HUDEP-2 (cell line): ENCODE results near the gene DPH5.
"Not testable (repeated sequence)": the region's sequence is repeated elsewhere in the genome, so short reads cannot be mapped to it uniquely, and the experiment has no call there.

Source experiments
- DNase-seq, 76 experiments: peaks; one replicate each; lab custom pipeline; 2025; ENCODE audit not compliant: unreplicated experiment in 76 of 76; lab: John Stamatoyannopoulos, UW

The DPH5 gene

DNA sequence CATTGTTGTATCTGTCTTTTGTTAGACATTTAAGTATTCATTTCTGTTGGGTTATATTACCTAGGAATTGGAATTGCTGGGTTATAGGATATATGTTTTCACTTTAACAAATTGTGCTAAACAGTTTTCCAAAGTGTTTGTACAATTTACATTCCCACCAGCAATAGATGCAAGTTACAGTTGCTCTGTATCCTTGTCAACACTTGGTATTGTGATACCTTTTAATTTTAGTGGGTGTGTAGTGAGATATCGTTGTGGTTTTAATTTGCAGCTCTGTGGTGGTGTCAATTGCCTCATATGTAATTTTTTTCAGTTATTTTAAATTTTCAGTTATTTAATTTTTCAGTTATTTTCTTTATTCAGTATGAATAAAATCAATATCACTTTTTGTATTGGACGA, 7.4 kb upstream of the DPH5 start:
- DNase-seq, result no peak

DNA sequence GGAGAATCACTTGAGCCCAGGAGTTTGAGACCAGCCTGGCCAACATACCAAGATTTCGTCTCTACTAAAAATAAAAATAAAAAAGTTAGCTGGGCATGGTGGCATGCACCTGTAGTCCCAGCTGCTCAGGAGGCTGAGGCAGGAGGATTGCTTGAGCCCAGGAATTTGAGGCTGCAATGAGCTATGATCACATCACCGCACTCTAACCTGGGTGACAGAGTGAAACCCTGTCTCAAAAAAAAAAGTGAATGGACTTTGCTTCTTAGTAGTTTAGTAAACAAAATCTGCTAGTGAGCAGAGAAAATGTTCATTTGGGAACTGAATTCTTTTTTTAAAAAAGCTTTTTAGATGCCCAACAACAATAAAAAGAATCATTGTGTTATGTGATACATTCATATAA, 6.5 kb upstream of the DPH5 start:
- DNase-seq, result not testable (repeated sequence)

DNA sequence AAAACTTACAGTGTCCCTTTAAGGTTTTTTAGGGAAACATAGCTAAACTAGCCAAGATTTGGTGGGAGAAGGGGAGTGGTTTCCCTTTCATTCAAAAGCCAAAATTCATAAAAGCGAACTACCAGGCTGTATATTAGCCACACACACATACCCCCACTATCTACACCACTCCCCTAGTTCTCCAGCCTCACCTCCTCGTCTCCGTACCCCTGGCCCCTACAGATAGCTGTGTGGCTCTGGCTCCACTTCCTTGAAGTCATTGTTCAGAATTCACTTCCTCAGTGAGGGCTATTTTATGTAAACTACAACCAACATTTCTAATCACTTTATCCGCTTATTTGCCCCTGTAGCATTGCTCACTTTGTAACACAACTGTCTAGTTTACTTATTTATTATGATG, 5.3 kb upstream of the DPH5 start:
- DNase-seq, result no peak

DNA sequence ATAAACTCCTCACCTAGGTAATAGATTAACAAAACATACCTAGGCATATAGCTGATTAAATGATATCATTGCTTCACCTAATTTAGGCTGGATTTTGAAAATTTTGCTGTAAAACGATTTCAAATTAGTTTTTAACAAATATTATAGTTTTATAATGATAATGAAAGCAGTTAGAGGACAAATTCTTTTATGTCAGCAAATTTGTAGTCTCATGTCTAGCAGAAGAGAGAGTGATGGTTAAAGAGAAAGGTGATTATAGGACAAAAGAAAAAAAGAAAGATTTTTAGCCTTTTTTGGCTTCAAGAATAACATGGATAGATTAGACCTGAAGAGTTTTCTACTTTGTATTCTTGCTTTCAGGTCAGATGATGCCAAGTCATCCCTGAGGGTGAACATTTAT, 3.6 kb upstream of the DPH5 start:
- no peak for DNase-seq

DNA sequence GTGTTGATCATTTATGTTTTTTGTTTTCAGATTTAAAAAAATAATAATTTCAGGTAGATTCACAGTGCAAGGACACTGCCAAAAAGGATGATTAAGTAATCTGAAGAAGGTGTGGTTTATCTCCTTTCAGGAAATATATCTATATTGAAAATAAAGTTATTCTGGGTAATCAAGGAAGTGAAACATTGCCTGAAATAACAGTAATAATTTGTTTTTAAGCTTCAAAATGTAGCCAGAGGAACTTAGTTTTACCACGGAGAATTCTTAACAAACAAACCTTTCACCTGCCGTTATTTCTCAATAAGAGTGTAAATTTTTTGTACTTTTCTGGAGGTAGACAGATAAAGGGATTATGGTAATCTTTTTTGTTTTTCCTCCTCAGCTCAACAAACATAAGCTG, 2.9 kb upstream of the DPH5 start:
- DNase-seq, result no peak

DNA sequence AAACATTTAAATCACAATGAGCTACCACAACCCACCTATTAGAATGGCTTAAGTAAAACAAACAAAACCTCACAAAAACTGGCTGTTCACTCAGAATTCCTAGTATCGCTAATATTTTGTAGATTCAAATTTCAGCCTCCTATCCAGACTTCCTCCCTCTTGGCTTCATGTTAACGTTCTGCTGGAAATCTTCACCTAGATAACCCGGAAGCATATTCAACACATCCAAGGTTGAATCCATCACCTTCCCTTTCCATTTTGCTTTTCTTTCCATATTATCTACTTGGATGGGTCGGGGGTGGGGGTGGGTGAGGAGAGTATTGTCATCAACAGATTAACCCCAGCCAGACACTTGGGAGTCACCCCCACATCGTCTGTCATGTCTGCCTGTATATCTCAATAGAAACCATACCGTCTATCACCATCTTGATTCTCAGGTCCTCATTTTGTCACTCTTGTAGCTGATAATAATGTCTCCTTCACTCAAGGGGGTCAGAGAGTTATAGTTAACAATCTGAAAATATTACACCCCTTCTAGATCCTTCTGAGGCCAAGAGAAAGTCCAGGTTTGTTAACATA, 1.7 kb upstream of the DPH5 start:
- no peak for DNase-seq

DNA sequence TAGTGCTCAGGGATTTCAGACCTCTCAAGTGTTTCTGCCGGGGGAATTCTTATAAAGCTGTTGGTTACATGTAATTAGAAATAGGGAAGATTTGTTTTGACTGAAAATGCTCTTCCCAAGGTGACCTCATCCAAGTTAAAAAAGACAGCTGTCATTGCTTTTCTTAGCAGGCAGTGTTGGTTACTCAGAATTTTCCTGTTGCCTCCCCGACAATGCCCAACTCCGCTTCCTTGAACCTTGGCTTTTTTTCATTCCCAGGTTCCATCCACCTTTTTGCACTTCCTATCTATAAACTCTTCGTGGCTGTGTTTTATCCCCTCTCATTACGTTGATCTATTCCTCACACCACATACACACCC, 825 bp upstream of the DPH5 start:
- DNase-seq, result peak in 1 of 76 experiments; percentile 21

DNA sequence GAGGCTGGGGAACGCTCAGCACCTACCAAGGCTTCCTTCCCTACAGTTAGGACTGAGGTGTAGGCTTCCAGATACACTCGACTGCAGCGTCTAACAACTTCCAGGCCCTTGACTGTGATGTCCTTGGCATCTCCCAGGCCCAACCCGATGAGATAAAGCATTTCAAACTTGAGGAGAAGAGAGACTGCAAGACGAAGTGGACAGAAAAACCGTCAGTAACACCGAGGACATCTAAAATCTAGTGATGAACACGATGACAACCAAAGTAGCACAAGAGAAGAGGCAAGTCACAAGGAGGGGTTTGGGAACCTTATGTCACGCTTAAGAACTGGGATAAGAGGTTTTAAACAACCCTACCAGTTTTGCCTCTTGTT, 314 bp downstream of the DPH5 start:
- peak in 18 of 76 experiments; percentile 8 to 60 (median 30) for DNase-seq

DNA sequence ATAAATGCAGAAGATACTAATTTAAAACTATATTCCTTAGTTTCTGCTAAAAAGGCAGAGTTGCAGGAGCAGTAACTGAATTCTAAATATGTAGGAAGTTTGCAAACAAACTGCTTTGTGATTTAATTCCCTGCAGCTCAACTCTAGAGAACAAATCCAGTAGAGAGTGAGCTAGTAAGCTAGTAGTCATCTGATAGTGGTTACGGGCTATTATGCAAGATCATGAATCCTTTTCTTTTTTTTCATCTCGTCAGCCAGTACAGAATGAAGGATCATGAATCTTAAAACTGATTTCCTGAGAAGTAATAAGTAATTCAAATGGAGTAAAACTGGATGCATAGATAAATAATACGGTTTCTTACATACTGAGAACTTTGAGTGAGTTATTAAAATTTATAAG, 3.3 kb downstream of the DPH5 start:
- DNase-seq, result no peak

DNA sequence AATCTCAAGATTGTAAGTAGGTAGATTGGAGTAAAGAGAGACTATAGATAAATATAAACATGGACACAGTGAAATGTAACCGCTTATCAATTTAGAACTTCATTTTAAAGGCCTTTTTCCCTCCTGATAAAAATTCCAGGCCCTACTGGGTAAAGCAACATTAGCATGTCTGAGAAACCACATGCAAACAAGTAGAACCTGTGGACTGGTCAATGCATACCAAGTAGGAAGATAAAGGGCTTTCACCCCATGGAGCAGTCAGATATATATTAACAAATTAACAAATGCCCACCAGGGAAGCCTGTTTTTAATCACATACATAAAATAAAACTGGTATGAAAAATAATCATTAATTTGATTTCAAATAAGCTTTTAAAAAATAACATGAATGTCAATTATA, 8.1 kb downstream of the DPH5 start:
- DNase-seq, result no peak

DNA sequence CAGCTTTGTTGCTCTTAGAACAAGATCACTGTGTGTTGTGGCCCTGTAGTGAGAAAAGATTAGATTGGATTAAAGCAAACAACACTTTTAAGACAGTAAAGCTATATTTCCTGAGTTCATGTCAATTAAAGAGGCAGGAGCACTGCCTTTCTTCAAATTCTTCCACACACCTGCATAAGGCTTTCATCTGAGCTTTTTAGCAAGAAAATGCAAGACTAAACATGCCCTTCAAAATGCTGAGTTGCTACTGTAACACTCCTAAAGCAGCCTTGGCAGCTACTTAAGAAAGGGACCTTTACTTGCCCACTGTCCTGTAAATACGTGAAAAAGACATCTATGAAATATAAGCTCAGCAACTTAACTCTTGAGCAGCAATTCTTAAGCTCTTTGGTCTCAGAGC, 11.8 kb downstream of the DPH5 start:
- DNase-seq, result no peak

DNA sequence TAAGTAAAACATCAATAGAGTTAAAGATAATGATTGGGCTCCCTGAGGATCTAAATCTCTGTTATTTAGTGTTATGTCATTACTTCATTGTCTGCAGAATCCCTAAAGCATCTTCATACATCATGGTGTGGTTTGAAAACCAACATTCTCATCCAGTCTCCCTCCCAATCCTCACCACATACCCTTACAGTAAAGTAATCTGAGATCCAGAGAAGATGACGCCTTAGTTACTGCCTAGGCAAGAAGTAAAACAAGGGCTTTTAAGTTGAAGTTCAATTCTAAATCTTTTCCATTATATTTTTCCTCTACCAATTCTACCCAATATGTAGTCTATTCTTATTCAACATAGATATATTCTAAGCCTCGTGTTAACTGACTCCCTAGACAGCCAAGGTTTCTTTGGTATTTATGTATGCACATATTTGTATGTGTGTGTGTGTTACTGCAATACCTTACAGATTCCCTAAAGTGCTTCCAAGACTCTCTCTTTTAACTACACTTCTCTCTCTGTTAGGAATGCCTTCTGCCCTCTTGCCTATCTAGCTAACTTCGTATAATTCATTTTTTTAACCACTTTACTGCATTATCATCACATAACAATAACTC, 17.3 kb downstream of the DPH5 start:
- DNase-seq, result no peak

DNA sequence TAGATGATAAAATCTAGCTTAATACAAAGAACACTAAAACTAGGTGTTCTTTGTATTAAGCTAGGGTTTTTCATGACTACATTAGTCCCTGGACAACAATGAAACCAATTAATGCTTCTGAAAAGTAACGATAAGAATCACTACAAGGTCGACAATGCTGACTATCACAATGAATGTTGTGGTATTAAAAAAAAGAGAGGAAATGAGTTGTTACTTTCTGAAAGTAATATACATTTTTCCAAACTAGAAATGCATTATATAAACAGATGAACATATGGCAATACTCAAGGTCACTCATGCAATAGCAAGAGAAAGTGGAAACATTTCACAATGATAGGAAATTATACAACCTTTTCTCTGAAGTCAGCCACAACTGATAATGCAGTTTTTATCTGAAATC, 19.0 kb downstream of the DPH5 start:
- DNase-seq, result no peak

DNA sequence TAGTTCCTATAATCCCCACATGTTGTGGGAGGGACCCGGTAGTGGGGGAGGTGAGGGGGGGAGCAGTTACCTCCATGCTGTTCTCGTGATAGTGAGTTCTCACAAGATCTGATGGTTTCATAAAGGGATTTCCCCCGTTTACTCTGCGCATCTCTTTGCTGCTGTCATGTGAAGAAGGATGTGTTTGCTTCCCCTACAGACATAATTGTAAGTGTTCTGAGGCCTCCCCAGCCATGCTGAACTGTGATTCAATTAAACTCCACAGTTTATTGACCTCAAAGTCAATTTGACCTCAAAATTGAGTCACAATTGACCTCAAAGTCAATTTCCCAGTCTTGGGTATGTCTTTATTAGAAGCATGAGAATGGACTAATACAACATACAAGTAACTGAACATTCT, 19.7 kb downstream of the DPH5 start:
- DNase-seq, result no peak

DNA sequence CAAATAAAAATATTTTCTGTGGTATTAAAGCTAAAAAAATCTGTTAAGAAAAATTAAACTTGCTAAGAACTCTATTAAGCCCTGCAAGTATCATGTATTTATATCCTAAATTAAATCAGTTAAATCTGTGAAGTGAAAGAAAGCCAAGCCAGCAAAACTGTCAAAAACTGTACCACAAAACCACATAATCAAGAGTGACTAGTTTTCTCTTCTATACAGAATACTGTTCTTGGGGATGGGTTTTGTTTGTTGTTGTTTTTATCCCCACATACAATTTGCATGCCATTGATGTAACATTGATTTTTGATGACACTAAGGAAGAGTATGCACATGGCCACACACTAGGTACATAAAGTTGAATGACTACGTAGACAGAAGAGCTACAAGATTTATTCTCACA, 20.4 kb downstream of the DPH5 start:
- DNase-seq, result no peak

DNA sequence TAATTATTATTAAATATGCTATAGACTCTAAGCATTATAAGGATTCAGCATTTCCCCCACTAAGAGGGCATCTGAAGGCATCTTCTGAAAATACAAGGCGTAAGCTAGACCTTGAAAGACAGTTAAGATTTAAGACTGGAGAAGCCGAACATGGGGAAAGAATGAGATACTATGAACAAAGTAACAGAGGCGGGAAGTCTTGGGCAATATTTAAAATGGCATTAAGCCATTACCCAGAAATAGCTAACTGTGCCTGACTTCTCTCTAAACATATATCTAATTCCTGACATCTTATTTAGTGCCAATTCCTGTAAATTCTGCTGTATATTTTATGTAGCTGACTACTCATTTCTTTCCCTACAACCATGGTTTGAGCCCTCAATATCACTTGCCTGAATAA, 20.9 kb downstream of the DPH5 start:
- DNase-seq, result no peak

DNA sequence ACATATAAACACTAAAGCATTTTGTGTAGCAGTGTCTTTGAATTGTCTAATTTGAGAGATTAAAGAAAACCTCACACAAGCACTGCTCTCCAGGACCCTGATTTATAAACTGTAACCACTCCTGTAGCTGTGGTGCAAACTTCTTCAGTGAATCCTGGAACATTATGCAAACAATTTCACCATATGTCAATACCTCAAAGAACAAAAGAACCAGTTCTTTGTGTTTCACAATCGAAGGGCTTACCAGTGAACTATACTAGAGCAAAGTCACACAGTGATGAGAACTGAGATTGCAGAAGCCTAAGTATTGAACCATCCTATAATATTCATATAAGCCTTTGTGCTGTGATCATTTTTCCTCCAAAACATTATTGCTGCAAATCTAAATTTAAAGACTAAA, 21.5 kb downstream of the DPH5 start:
- no peak for DNase-seq

DNA sequence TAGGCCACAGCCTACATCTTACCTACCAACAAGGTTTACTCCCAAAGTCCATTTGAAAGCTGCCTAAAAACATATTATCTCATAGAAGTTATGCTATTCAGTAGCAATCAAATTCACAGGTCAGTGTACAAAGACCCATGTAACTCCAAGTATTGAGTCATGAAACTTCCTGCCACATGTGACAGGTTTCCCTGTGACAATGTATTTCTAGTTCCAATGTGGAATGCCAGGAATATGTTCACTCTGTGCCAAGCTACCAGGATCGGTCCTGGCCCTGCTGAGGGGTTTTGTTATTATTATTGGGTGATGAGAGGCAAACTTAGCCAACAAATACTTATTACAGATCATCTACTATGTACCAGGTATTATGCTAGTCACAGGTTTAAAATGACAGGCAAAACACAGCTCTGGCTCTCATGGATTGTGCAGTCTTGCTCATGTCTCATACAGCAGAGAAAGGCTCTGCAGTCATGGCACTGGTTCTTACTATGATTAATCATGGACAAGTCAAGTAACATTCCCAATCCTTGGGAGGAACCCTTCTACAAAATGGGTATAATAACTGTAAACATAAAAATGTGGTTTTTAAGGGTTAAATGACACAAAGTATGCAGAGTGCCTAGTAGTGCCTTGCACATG, 22.5 kb downstream of the DPH5 start:
- DNase-seq, result no peak

DNA sequence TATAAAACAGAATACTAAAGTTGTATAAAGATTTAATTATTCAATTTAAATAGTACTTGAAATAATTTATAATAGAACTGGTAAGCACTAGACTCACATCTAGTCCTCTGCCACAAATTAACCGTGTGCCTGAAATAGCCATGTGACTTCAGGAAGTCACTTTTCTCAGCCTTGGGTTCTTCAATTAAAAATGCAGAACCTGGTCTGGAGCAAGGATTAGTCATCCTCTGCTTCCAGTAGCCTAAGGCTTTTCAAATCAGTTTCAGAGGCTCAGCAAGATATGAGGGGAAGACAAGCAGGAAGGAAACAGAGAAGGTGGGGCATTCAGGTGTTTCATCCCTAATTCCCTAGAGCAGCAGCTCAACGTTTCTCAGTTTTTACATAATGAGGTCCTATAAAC, 23.0 kb downstream of the DPH5 start:
- no peak for DNase-seq

DNA sequence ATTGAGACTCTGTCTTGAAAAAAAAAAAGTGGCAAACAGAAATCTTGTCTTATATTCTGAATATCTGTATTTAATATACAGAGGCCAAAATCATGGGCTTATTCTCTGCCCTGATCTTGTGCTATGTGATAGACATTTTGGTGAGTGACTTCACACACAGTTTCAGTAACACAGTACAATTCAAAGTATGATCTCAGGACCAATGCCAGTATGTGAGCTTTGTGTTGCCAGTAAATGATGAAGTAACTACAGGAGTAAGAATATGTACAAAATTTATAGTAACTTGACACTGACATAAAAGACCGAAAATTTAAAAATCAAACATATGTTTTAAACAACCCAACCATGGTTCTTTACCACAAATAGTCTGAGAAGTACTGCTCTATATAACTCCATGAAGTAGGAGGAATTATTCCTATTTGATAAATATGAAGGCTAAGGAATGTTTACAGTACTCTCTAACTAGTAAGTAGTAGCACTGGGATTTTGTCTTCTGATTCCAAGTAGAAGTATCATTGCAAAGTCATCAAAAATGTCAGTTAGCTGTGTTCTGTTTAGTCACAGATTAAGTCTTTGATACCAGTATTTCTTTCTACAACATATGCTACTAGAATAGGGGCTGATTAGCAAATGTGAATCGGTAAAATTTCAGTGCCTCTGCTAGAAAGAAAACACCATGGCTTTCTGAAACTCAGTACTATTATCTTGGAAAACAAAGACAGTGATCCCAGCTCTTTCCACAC, 25.3 kb downstream of the DPH5 start:
- DNase-seq, result peak in 3 of 76 experiments; percentile 3 to 8 (median 4)

DNA sequence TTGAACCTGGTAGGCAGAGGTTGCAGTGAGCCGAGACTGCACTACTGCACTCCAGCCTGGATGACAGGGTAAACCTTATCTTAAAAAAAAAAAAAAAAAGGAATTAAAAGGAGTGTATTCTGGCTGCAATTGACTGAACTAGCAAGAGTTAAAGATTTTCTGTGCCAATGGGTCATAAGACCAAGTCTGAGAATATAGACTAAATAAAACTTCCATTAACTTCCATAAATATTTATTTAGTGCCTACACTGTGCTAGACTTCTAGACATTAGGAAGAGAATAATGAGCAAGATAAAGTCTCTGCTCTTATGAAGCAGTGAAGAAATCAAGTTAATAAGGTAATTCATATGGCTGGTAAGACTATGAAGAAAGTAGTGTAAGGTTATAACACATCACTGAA, 27.2 kb downstream of the DPH5 start:
- DNase-seq, result no peak
